NCI-H2081 (cell line): ENCODE data around the gene HSF4.

Experiments
- DNase-seq, 2 experiments: peaks; one replicate each; lab custom pipeline; 2025; lab: John Stamatoyannopoulos, UW

HSF4 gene

DNA sequence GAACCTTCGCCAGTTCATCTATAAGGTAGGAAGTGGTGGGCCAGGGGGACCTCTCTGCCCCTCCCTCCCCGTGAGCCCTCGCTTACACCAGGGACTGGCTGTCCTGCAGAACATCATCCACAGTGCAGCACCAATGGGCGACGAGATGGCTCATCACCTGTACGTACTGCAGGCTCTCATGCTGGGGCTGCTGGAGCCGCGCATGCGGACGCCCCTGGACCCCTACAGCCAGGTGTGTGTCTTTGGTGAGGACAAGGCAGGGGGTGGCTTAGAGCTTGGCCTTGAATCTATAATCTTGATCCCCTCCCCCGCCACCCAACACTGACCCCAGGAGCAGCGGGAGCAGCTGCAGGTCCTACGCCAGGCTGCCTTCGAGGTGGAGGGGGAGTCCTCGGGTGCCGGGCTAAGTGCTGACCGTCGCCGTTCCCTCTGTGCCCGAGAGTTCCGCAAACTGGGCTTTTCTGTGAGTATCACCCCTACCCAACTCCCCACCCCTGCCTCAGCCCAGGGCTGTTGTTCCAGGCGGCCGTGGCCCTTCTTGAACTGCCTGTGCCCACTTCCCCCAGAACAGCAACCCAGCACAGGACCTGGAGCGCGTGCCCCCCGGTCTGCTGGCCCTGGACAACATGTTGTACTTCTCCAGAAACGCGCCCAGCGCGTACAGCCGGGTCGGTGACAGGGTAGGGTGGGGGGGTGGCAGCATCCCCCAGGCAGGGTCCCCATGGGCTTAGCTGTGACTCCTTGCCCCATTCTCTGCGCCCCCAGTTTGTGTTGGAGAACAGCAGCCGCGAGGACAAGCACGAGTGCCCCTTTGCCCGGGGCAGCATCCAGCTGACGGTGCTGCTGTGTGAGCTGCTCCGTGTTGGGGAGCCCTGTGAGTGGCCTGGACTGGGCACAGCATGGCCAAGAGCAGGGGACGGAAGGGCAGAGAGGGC is 37.1 kb downstream of the HSF4 start:
- no peak for DNase-seq

DNA sequence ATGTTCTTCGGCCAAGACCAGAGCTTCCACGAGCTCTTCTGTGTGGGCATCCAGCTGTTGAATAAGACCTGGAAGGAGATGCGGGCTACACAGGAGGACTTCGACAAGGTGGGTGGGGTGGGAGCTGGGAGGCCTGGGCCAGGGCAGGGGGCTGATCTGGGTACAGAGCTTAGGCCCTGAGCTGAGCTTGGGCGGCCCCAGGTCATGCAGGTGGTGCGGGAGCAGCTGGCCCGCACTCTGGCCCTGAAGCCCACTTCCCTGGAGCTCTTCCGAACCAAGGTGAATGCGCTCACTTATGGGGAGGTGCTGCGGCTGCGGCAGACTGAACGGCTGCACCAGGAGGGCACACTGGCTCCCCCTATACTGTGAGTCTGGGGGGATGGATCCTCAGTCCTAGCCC is 37.9 kb downstream of the HSF4 start:
- DNase-seq, result no peak

DNA sequence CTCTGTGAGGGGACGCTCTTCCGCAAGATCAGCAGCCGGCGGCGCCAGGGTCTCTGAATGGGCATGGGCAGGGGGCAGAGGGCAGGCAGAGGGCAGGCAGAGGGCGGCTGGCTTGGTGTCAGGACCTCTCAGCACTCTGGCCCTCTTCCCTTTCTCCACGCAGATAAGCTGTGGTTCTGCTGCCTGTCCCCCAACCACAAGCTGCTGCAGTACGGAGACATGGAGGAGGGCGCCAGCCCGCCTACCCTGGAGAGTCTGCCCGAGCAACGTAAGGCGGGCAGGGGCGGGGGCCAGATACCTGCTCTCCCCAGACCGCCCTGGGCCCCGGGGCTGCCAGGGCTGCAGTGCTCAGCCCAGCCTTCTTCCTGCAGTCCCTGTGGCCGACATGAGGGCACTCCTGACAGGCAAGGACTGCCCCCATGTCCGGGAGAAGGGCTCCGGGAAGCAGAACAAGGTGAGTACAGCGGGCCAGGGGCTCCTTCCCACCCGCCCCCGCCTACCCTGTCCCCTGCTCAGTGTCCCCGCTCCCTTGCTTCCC is 38.5 kb downstream of the HSF4 start:
- DNase-seq, result no peak

DNA sequence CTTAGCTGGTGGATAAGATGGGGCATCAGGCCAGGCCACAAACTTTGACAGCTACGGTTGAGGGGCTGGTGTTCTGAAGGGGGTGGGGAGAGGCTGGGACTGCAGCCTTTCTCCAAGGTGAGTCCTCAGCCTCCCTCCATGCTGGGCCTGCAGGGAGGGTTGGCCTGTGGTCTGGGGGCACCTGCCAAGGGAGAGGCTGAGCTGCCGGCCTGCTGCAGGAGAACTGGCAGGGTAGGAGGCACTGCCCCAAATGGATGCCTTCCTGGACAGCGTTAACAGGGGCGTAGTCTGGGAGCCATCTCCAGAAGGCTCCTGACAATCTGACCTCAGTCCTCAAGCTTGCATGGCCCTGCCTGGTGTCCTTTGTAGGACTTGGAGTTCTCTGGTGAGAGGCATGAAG is 39.5 kb downstream of the HSF4 start:
- DNase-seq, result no peak

DNA sequence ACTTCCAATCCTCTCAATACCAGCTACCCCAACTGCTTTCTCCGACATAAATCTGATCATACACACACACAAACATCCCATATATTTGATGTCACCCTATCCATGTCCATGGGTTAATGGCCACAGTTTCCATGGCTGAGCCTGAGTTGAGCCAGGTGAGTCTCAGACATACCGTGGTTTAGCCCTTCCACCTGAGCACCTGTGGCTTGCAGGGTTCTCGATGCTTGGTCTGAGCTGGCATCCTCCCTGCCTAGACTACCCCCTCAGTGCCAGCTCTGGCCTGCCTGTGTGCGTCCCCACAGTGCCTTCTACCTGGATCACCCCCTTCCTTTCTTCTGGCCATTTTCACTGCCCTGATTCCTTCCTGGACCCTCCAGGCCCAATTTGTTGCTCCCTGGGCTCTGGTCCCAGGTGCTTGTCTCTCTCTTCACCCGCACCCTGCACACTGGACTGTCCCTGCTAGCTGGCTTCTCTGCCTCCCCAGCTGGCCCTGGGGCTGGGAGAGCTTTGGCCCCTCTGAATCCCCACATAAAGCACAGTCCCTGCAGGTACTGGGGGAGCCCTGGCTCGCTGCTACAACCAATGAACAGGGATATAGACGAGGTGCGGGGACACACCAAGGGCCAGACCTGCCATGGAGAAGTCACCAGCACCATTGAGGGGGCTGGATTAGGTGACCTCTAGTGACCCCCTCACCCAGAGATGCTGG is 41.7 kb downstream of the HSF4 start:
- DNase-seq, result no peak

DNA sequence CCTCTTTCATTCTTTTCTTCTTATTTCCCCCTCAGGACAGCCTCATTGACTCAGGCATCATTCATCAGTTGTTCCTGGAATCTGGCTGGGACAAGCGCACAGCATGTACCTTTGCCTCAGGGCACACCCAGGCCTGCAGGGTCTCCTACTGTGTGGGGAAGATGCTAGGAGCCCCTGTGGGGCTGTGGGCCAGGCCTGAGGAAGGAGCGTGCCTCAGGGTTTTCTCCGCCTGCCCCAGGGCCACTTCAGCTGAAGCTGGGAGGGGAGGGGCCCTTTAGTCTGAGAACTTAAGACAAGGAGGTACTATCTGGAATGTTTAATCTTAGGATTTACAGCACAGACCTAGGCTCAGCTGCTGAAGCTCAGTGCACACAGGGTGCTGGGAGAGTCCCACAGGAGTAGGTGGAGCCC is 42.3 kb downstream of the HSF4 start:
- no peak for DNase-seq

DNA sequence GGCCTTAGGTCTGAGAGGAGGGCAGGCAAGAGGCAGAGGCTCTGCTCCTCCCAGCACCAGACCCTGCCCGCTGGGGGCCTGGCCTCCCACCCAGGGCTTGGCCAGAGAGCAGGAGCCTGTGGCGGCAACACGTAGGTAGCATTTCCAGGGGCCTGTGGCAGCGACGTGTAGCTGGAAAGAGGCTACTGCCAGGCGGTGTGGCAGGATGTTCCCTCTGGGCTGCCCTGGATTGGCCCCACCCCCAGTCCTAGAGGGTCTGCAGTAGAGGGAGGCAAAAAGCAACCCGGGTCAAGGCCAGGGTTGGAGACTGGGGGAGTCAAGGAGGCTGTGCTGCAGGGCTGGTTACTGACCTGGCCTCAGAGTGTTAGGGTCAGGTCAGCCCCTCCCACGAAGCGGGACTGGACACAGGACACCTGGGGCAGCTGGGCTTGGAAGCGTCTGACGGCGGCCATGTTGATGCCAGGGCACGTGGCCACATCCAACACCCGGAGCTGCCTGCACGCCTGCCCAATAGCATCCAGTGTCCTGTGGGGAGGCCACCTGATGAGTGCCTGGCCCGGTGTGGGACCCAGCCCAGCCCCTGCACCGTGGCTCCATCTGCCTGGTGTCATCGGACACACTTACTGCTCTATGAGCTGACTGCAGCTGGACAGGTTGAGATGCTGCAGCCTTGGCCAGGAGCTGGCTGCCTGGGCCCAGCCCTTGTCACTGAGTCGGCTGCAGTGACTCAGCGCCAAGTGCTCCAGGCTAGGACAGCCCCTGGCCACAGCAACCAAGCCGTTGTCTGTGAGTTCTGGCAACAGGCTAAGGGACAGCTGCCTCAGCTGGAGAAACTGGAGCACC is 42.9 kb downstream of the HSF4 start:
- no peak for DNase-seq

DNA sequence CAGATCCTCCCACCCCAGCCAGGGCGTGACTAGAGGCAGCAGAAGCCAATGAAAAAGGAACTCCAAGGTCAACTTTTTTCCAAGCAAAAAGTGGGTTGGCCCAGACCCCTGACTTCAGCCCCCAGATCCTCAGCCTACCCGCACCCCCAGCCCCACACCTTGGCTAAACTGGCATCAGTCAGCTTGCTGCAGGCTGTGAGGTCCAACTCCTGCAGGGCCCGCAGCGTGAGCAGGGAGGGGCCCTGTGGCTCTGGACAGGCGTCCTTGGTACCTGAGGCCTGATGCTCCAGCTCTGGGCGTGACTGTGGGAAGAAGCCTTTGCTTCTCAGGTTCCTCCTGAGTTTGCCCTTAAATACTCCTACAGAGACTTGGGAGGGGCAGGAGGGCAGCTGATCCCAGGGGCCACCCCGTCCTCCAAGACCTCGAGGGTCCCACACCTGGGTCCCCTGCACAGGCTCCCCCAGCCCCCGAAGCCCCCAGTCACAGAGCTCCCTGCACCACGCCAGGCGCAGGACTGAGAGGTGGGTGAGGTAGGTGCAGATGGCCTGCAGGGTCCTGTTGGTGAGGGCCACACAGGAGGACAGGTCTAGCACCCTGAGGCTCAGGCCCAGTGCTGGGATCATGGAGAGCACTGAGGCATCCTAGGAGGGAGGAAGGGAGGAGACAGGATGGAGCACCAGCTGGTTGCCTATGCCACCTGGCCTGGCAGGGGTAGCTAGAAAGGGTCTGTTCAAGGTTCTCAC is 43.8 kb downstream of the HSF4 start:
- DNase-seq, result no peak

DNA sequence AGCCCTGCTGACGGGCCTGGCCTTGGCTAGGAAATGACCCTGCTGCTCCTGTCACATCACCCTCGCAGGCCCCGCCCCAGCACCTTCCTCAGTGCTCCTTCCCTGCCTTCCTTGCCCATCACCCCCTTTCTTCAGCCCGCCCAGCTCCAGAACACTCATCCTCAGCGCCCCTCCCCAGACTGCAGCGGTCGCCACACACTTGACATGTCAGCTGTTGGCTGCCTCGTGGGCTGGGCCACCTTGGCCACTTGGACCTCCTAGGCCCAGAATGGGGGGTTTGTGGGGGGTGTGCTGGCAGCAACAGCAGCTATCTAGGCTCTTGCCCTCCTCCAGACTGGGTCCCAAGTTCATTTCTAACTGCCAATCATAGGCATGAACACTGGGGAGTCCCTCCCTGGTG is 45.0 kb downstream of the HSF4 start:
- DNase-seq, result no peak

DNA sequence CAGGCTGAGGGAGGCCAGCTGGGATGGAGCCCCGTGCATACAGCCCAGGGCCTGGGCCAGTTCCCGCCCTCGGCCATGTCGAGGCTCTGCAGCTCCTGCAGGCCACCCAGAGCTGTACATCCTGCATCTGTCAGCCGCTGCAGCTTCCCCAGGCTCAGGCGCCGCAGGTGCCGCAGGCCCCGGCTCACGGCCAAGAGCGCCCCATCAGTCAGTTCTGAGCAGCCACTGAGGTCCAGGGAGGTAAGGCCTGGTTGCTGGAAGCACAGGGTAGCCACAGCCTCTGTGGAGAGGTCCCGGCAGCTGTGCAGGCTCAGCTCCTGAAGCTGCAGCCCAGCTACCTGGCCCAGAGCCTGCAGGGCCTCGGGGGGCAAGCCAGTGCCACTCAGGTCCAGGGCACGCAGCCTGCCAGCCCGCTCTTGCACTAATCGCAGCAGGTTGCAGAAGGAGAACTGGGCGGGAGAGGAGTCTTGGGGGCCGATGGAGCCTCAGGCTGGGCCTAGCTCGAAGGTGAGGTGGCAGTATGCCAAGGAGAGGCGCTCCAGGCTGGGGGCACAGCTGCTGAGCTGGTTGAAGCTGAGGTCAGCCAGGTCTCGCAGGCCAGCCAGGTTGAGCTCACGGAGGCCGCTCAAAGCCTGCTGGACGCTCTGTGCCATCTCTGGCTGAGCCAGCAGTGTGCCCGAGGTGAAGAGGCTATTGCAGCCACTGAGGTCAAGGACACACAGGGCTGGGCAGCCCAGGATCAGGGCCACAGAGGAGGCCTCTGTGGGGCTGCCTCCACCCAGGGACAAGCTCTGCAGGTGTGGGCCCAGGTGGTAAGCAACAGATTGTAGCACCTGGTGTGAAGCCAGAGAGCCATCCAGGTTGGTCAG is 45.8 kb downstream of the HSF4 start:
- DNase-seq, result no peak

DNA sequence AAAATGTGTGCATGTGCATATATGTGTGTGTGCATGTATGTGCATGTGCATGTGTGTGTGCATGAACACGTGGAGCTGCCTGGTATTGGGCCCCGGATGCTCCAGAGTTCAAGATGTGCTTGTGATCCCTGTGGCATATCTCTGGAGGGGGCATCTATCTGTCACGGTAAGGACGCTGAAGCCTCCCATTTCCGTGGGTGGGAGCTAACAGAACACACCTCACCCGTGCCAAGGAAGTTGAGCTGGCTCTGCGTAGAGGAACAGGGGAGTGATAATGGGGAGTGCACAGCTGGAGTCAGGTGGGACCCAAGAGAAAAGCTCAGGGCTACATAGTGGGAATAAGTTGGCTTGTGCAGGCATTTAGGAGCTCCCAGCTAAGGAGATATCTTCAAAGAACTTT is 47.1 kb downstream of the HSF4 start:
- DNase-seq, result no peak

DNA sequence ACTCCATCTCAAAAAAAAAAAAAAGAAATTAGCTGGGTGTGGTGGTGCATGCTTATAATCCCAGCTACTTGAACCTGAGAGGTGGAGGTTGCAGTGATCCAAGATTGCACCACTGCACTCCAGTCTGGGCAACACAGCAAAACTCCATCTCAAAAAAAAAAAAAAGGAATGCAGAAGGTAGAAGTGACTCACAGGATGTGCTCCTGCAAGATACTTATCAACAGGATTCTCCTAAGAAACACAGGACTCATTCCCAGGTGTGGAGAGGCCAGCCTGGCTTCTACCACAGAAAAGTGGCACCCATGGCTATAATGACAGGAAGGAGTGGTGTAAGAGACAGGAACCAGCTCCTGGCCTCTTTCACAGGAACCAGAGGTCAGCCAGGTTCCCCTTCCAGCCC is 48.2 kb downstream of the HSF4 start:
- DNase-seq, result no peak

DNA sequence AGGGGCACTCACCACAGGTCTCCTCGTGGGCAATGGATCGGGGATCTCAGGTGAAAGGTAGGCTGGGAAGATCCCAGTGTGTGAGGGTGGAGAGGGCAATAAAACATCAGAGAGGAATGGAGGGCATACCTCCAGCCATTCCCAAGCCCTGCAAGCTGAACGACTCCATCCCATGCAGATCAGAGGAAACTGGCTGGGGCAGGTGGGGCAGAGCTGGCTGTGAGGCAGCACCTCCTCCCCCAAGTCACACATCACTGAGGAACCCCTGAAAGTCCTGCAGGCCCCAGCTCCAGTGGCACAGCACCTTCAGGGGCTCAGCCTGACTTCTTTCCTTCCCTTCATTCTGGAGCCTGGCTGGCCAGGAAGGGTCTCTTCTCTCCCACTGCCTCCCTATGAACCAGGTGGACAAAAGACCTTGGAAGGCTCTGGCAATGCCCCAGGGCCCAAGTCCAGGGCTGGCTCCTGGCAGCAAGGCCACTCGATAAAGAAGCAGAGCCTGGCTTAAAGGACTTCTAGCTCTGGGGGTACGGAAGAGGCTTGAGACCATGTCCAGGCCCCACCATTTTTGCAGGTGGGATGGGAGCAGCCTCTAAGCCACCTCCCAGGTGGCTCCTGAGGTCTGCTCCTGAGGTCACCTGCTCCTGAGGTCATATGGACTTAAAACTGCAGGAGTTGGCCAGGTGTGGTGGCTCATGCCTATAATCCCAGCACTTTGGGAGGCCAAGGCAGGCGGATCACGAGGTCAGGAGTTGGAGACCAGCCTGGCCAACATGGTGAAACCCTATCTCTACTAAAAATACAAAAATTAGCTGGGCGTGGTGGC is 48.9 kb downstream of the HSF4 start:
- DNase-seq, result no peak

DNA sequence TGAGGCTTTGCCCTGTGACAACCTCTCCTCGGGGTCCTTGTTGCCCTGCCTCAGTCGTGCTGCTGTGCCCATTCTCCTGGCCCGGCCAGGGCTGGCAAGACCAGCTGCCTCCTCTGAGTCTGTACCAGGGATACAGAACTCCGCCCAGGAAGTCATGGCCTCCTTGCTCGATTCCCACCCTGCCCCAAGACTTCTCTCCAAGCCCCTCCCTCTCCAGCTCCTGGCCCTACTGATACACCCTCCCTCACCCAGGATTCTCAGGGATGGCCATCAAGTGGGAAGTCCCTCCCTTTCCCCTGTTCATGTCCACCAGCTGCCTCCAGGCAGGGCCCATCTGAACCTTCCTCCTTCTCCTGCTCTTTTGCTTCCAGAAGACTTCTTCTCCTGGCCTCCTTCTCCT is 51.2 kb downstream of the HSF4 start:
- no peak for DNase-seq

DNA sequence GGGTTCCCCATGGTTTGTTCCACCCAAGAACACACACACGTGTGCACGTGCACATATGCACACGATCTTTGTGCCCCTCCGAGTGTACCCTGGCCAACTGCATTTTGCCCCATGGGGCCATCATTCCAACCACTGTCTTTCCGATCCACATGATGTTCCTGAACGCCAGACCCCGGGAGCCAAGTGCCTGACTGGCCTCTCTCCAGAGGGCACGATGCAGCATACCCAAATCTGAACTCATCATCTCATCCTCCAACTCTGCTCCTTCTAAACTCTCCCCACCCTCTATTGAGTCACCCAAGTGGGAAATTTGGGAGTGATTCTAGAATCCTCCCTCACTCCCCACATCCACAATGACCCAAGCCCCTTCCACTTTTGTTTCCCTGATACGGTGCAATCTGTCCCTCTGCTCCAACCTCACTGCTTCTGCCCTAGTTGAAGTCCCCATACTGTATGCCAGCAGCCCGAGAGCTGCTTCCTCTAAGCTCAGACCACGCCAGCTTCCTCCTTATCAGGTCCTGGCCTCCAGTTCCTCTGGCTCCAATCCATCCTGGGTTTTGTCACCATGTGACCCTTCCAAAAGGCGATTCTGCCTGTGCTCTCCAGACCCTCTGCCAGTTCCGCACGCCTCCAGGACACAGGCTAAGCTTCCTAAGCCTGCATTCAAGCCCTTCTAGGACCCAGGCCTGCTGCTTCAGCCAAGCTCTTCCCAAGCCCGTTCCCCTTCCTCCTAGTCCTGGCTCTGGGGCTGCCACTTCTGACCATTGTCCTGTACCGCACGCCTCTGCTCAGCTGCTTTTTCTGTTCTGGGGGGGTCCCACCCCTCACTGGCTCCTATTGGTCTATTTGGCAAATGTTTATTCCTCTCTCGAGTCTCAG is 52.3 kb downstream of the HSF4 start:
- DNase-seq, result no peak
